Measurements from ENCODE around the gene AMHR2. TPM values are rescaled to one million over a fixed set of nuclear protein-coding genes. Genes with fewer than 3 reads are reported as not detected.

Gene AMHR2
- total and polyA plus RNA-seq, 2 experiments from 2014 or later: 0.24 TPM; not detected in 1

- Histone ChIP-seq H2AFZ (no peak overlapping the region), H3K27ac (ENCODE audit: low read depth) (peak overlapping the region; percentile 27; the same call in 1 of the 2 replicates), H4K20me1 (replicated peaks; ENCODE audit: insufficient read depth) (peaks cover 65% of the 10 kb centered on the region), H3F3A (replicated peaks; ENCODE audit: low read depth) (peaks cover 46% of the 10 kb centered on the region), H3K27me3 (ENCODE audit: insufficient read depth) (no peaks in the 10 kb centered on the region), H3K79me2 (replicated peaks; ENCODE audit: insufficient read depth) (peaks cover 76% of the 10 kb centered on the region), H3K9me2 (ENCODE audit: insufficient read depth) (no peaks in the 10 kb centered on the region), H3K4me1 (ENCODE audit: insufficient read depth) (peaks cover 9% of the 10 kb centered on the region; the same call in 1 of the 2 replicates), H3K36me3 (ENCODE audit: insufficient read depth) (peaks cover 61% of the 10 kb centered on the region), H3K4me3 (peak overlapping the region; percentile 77; the same call in 1 of the 2 replicates), H3K4me2 (no peak overlapping the region; the same call in 1 of the 2 replicates)
- no peaks in the 10 kb centered on the region for H3K9me3 Mint-ChIP-seq
- peaks cover 70% of the 10 kb centered on the region for H3K36me3 Mint-ChIP-seq (ENCODE audit: low read depth)
- H3K27ac Mint-ChIP-seq: peak overlapping the region; percentile 36; the same call in 1 of the 2 replicates
- no peak for ATAC-seq
- peaks cover 22% of the 10 kb centered on the region for H3K27me3 Mint-ChIP-seq (ENCODE audit: insufficient read depth, low read depth, poor library complexity)
- H3K4me3 Mint-ChIP-seq: peak overlapping the region; percentile 97
- no peak for TF ChIP-seq REST (IDR thresholded peaks at IDR 0.05; ENCODE audit: unreplicated experiment)
- TF ChIP-seq CTCF (conservative IDR thresholded peaks at IDR 0.05; ENCODE audit: low read depth in 2 of 2): no peak
- no peak for TF ChIP-seq EZH2 (IDR thresholded peaks at IDR 0.05; ENCODE audit: low read depth, unreplicated experiment)
- TF ChIP-seq ZNF462 (CRISPR knock-in tag; IDR thresholded peaks at IDR 0.05): no peak
- H3K4me1 Mint-ChIP-seq: peaks cover 34% of the 10 kb centered on the region
- no peak for DNase-seq (ENCODE audit: low spot score)
These were observed 31.1 kb downstream of the AMHR2 start for GRCh38 chr12:53454707-53455106.
